ENCODE data around the gene SOX12. TPM values are rescaled to one million over a fixed set of nuclear protein-coding genes. Genes with fewer than 3 reads are reported as not detected.

SOX12 gene
- total RNA-seq, 2 experiments from 2014 or later = 4.4 to 4.7 TPM

- no peak for DNase-seq
- no peaks in the 10 kb centered on the region for H3K9me3 Mint-ChIP-seq
- ChIA-PET POLR2A (no interaction called here), CTCF (interaction anchor here (0.6 to 1.3 kb wide), 2 partner anchors 21 to 80 kb away, joined by 3 read pairs; partner anchors contain the start of gene TRIB3)
- H3K27ac Mint-ChIP-seq = no peak overlapping the region
- no peaks in the 10 kb centered on the region for H3K27me3 Mint-ChIP-seq
- intact Hi-C loops (cut with micrococcal nuclease) = no loop called here
- peaks cover 7% of the 10 kb centered on the region for H3K4me1 Mint-ChIP-seq (ENCODE audit: low read depth)
- no peak overlapping the region for H3K4me3 Mint-ChIP-seq
- no peaks in the 10 kb centered on the region for H3K36me3 Mint-ChIP-seq
Measured at GRCh38 chr20:358891-359555, 33.7 kb downstream of the SOX12 start.

GRCh38 chr20:361561-361960 lies 36.2 kb downstream of the SOX12 start:
- POLR2A ChIA-PET = no interaction called here
- no peak for DNase-seq
- Mint-ChIP-seq H3K9me3 (no peaks in the 10 kb centered on the region), H3K27ac (no peak overlapping the region), H3K4me3 (no peak overlapping the region), H3K36me3 (no peaks in the 10 kb centered on the region), H3K4me1 (ENCODE audit: low read depth) (peaks cover 28% of the 10 kb centered on the region), H3K27me3 (no peaks in the 10 kb centered on the region)
- intact Hi-C loops (cut with micrococcal nuclease) = no loop called here
- CTCF ChIA-PET = interaction anchor here (0.8 to 1.7 kb wide), 7 partner anchors 8 to 199 kb away, joined by 3 to 9 read pairs (median 3); partner anchors contain the start of gene CSNK2A1

GRCh38 chr20:362271-363254 lies 37.2 kb downstream of the SOX12 start:
- H3K27me3 Mint-ChIP-seq = no peaks in the 10 kb centered on the region
- ChIA-PET CTCF (interaction anchor here (0.6 to 3.0 kb wide), 11 partner anchors 8 to 198 kb away, joined by 3 to 11 read pairs (median 3); partner anchors contain the start of gene CSNK2A1), POLR2A (interaction anchor here (0.5 to 1.6 kb wide), 4 partner anchors 10 to 368 kb away, joined by 3 to 6 read pairs (median 4); partner anchors contain the start of gene TRIB3)
- DNase-seq = peak; percentile 82
- peak overlapping the region; percentile 6 for H3K4me3 Mint-ChIP-seq
- peaks cover 31% of the 10 kb centered on the region for H3K4me1 Mint-ChIP-seq (ENCODE audit: low read depth)
- no peaks in the 10 kb centered on the region for H3K9me3 Mint-ChIP-seq
- no peaks in the 10 kb centered on the region for H3K36me3 Mint-ChIP-seq
- intact Hi-C loops (cut with micrococcal nuclease) = no loop called here
- H3K27ac Mint-ChIP-seq = peak overlapping the region; percentile 8

- POLR2A ChIA-PET = interaction anchor here (1.4 to 1.6 kb wide), 3 partner anchors 9 to 75 kb away, joined by 3 to 6 read pairs (median 4); partner anchors contain the start of gene TRIB3
- CTCF ChIA-PET = interaction anchor here (0.9 to 3.0 kb wide), 3 partner anchors 9 to 68 kb away, joined by 3 to 11 read pairs (median 4); no protein-coding TSS in a partner anchor
- H3K27me3 Mint-ChIP-seq = no peaks in the 10 kb centered on the region
- DNase-seq = no peak
- intact Hi-C loops (cut with micrococcal nuclease) = no loop called here
- H3K4me1 Mint-ChIP-seq (ENCODE audit: low read depth) = peaks cover 31% of the 10 kb centered on the region
- H3K9me3 Mint-ChIP-seq = no peaks in the 10 kb centered on the region
- H3K27ac Mint-ChIP-seq = no peak overlapping the region
- no peaks in the 10 kb centered on the region for H3K36me3 Mint-ChIP-seq
- H3K4me3 Mint-ChIP-seq = no peak overlapping the region
Measured at GRCh38 chr20:363319-364078, 38.1 kb downstream of the SOX12 start.

- ChIA-PET CTCF (interaction anchor here (1.3 to 3.0 kb wide), 2 partner anchors 9 to 11 kb away, joined by 4 to 11 read pairs; no protein-coding TSS in a partner anchor), POLR2A (no interaction called here)
- Mint-ChIP-seq H3K4me3 (no peak overlapping the region), H3K4me1 (ENCODE audit: low read depth) (peaks cover 31% of the 10 kb centered on the region), H3K27me3 (no peaks in the 10 kb centered on the region), H3K36me3 (no peaks in the 10 kb centered on the region), H3K27ac (peak overlapping the region; percentile 42), H3K9me3 (no peaks in the 10 kb centered on the region)
- peak; percentile 43 for DNase-seq
- intact Hi-C loops (cut with micrococcal nuclease) = no loop called here
Measured at GRCh38 chr20:364905-365794, 39.8 kb downstream of the SOX12 start.

GRCh38 chr20:366041-366718 lies 40.8 kb downstream of the SOX12 start:
- H3K4me3 Mint-ChIP-seq = no peak overlapping the region
- DNase-seq = peak; percentile 29
- intact Hi-C loops (cut with micrococcal nuclease) = no loop called here
- H3K36me3 Mint-ChIP-seq = no peaks in the 10 kb centered on the region
- no peaks in the 10 kb centered on the region for H3K9me3 Mint-ChIP-seq
- POLR2A ChIA-PET = no interaction called here
- no peak overlapping the region for H3K27ac Mint-ChIP-seq
- no peaks in the 10 kb centered on the region for H3K27me3 Mint-ChIP-seq
- CTCF ChIA-PET = interaction anchor here (0.6 to 3.0 kb wide), 6 partner anchors 8 to 279 kb away, joined by 3 to 11 read pairs (median 4); no protein-coding TSS in a partner anchor
- peaks cover 31% of the 10 kb centered on the region for H3K4me1 Mint-ChIP-seq (ENCODE audit: low read depth)

- Mint-ChIP-seq H3K36me3 (no peaks in the 10 kb centered on the region), H3K27me3 (no peaks in the 10 kb centered on the region), H3K4me3 (no peak overlapping the region), H3K4me1 (ENCODE audit: low read depth) (peaks cover 35% of the 10 kb centered on the region), H3K9me3 (no peaks in the 10 kb centered on the region), H3K27ac (no peak overlapping the region)
- no peak for DNase-seq
- POLR2A ChIA-PET = no interaction called here
- CTCF ChIA-PET = interaction anchor here (0.6 to 1.3 kb wide), 5 partner anchors 9 to 279 kb away, joined by 3 to 5 read pairs (median 4); no protein-coding TSS in a partner anchor
- intact Hi-C loops (cut with micrococcal nuclease) = no loop called here
Measured at GRCh38 chr20:366719-367485, 41.5 kb downstream of the SOX12 start.

- ChIA-PET POLR2A (no interaction called here), CTCF (no interaction called here)
- Mint-ChIP-seq H3K4me3 (no peak overlapping the region), H3K27ac (no peak overlapping the region), H3K36me3 (no peaks in the 10 kb centered on the region), H3K4me1 (ENCODE audit: low read depth) (peaks cover 37% of the 10 kb centered on the region), H3K9me3 (no peaks in the 10 kb centered on the region), H3K27me3 (no peaks in the 10 kb centered on the region)
- intact Hi-C loops (cut with micrococcal nuclease) = no loop called here
- no peak for DNase-seq
Measured at GRCh38 chr20:367486-367887, 42.1 kb downstream of the SOX12 start.

GRCh38 chr20:368915-369314 lies 43.6 kb downstream of the SOX12 start:
- Mint-ChIP-seq H3K4me1 (ENCODE audit: low read depth) (peaks cover 45% of the 10 kb centered on the region), H3K27ac (no peak overlapping the region), H3K36me3 (no peaks in the 10 kb centered on the region), H3K9me3 (no peaks in the 10 kb centered on the region), H3K27me3 (no peaks in the 10 kb centered on the region), H3K4me3 (no peak overlapping the region)
- CTCF ChIA-PET = interaction anchor here (1.7 kb wide), 1 partner anchor 14 kb away, joined by 4 read pairs; no protein-coding TSS in a partner anchor
- POLR2A ChIA-PET = interaction anchor here (0.9 kb wide), 1 partner anchor 11 kb away, joined by 4 read pairs; the partner anchor contains the start of gene TRIB3
- no peak for DNase-seq
- intact Hi-C loops (cut with micrococcal nuclease) = no loop called here

- H3K4me1 Mint-ChIP-seq (ENCODE audit: low read depth) = peaks cover 36% of the 10 kb centered on the region
- no peak overlapping the region for H3K4me3 Mint-ChIP-seq
- POLR2A ChIA-PET = no interaction called here
- no peaks in the 10 kb centered on the region for H3K9me3 Mint-ChIP-seq
- H3K36me3 Mint-ChIP-seq = no peaks in the 10 kb centered on the region
- H3K27ac Mint-ChIP-seq = no peak overlapping the region
- no peak for DNase-seq
- no peaks in the 10 kb centered on the region for H3K27me3 Mint-ChIP-seq
- CTCF ChIA-PET = interaction anchor here (0.5 to 1.7 kb wide), 2 partner anchors 16 to 276 kb away, joined by 3 to 4 read pairs; no protein-coding TSS in a partner anchor
- intact Hi-C loops (cut with micrococcal nuclease) = no loop called here
Measured at GRCh38 chr20:370151-370600, 44.8 kb downstream of the SOX12 start.

Data from activated CD4-positive, alpha-beta memory T cell treated with anti-CD3 and anti-CD28 coated beads for 36 hours (primary cell).